HG03432 (cell line): ENCODE measurements around the gene ZCCHC7.
"Not testable (repeated sequence)": the region's sequence is repeated elsewhere in the genome, so short reads cannot be mapped to it uniquely, and the experiment has no call there.

Source experiments
- ATAC-seq: cut with Tn5 transposase; IDR thresholded peaks from one replicate; pipeline ENCODE4 v1.9.1; 2021; ENCODE audit warnings: mild to moderate bottlenecking, moderate library complexity; ENCODE audit not compliant: unreplicated experiment

ZCCHC7 gene

DNA sequence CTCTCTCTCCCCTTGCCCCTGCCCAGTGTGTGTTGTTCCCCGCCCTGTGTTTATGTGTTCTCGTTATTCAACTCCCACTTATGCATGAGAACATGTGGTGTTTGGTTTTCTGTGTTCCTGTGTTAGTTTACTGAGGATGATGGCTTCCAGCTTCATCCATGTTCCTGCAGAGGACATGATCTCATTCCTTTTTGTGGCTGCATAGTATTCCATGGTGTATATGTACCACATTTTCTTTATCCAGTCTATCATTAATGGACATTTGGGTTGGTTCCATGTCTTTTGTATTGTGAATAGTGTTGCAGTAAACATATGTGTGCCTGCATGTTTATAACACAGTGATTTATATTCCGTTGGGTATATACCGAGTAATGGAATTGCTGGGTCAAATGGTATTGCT lies 83.1 kb downstream of the ZCCHC7 start:
- ATAC-seq: not testable (repeated sequence)

GRCh38 chr9:37206121-37206620 lies 85.8 kb downstream of the ZCCHC7 start:
- no peak for ATAC-seq

- ATAC-seq: peak; percentile 37
Measured at GRCh38 chr9:37209431-37210386, 89.3 kb downstream of the ZCCHC7 start.

GRCh38 chr9:37210737-37211523 lies 90.6 kb downstream of the ZCCHC7 start:
- peak; percentile 43 for ATAC-seq

DNA sequence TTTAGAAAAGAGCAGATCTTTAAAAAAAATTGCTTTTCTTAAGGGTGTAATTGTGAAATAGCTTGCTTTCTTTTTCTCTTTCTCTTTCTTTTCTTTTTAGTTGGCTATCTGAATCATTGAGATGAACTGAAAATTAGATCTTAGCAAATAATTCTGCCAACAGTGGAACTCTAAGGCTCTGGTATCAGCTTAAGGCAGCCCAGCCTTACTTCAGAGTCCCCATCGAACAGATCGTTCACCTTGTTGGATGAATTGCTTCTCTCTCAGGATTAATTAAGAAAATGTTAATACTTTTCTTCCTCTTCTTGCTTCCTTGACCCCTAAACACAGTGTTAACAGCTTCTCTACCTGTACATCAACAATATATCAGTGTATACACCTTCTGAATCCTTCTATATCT lies 92.1 kb downstream of the ZCCHC7 start:
- no peak for ATAC-seq

DNA sequence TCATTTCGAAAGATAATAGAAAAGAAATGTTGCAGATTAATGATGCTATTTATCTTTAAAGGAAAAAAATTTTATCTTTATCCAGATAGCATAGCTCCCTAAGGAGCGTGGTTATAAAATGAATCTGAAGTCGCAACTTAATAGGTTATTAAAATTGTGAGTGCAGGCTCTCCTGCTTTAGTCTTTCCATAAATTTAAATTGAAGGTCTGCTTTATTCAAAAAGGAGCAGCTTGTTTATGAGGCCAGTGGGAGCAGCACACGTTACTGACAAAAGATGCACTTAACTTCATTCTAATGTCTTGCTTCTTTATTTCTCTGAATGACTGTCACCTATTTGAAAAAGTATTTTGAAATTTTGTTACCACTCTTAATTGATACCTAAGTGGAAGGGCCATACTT lies 95.0 kb downstream of the ZCCHC7 start:
- no peak for ATAC-seq

DNA sequence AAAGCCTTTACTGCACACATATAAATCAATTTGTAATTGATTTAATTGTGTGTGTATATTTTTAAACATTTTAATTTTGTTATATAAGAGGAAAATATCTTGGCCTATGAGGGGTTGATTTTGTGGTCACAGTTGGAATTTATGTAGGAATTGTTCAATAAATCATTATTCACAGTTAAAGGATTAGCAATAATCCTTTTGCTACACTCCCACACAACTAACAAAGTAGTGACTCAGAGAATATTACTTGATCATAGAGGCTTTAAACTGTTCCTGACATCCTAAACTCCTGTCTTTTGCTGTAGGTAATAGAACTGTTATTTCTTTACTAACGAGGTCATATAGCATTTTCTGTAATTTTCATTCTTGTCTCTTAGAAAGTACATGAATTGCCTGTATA lies 95.5 kb downstream of the ZCCHC7 start:
- no peak for ATAC-seq

- no peak for ATAC-seq
Measured at GRCh38 chr9:37217161-37217560, 96.8 kb downstream of the ZCCHC7 start.

DNA sequence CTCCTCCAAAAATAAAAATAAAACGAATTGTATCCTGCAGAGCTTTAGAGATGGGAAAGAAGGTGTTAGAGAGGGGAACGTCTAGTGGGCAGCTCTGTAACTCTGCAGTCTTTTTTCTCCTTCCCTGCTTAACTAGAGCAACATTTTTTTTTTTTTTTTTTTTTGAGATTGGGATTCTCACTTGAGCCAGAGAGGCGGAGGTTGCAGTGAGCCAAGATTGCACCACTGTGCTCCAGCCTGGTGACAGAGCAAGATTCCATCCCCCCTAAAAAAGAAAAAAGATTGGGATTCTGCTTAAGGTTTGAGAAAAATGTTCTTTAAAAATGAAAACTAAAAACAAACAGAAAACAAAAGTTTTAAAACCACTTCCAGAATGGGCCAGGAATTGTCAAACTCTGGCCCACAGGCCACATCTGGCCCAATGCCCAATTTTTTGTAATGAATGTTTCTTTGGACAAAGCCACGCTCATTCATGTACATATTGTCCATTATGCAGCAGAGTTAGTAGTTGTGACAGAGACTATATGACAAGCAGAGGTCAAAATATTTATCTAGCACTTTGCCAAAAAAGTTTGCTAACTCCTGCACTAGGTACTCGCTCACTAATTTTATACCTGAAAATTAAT lies 98.5 kb downstream of the ZCCHC7 start:
- no peak for ATAC-seq

DNA sequence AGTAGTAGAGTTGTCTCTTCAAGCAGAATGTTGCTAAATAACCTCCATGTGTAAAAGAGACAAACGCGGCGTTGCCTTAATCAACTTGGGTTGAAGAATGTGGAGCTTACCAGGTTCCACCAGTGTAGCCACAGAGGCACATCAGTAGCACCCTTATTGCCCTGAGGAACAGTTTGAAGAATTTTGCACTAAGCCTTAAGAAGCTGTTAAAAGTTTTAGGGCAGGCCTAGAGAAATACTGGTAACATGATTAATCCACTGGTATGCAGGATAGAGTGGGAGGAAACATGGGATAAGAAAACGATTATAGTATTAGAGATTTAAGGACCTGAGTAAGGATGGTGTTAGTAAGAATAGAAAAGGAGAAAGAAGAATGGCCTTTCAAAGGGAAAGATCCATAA lies 100.6 kb downstream of the ZCCHC7 start:
- ATAC-seq: no peak

DNA sequence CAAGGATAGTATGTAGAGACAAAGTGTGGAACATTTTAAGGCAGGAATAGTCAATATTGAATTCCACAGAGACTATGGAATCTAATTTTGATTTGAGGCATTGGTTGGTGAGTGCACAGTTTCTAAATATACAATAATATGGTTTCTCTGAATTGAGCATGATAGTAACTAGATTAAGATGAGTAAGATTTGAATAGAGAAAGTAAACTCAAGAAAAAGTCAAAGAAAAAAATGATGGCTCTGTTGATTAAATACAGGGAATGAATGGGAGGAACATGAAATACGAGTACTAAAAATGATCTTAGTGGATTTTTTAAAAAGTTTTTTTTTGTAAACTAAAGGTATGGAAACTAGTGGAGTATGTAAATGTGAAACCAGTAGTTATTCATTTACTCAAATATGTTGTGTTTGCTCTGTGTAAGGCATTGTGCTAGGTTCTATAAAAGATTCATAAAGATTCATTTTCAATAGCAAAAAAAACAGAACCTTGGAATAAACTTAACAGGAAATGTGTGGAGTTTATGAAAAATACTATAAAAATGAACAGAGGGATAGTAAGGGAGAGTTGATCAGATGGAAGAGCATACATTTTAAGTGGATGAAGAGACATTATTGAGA lies 101.2 kb downstream of the ZCCHC7 start:
- ATAC-seq: no peak

DNA sequence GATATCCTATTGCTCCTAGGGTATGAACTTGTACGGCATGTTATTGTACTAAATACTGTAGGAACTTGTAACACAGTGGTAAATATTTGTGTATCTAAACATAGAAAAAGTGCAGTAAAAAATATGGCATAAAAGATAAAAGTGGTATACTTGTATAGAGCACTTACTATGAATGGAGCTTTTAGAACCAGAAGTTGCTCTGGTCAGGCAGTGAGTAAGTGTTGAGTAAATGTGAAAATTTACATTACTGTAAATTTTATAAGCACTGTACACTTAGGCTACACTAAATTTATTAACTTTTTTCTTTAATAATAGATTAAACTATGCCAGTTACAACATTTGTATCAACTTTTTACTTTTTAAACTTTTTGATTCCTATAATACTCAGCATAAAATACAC lies 109.1 kb downstream of the ZCCHC7 start:
- no peak for ATAC-seq

- ATAC-seq: no peak
Measured at GRCh38 chr9:37229882-37230482, 109.6 kb downstream of the ZCCHC7 start.

- peak; percentile 53 for ATAC-seq
Measured at GRCh38 chr9:37236822-37237221, 116.4 kb downstream of the ZCCHC7 start.

DNA sequence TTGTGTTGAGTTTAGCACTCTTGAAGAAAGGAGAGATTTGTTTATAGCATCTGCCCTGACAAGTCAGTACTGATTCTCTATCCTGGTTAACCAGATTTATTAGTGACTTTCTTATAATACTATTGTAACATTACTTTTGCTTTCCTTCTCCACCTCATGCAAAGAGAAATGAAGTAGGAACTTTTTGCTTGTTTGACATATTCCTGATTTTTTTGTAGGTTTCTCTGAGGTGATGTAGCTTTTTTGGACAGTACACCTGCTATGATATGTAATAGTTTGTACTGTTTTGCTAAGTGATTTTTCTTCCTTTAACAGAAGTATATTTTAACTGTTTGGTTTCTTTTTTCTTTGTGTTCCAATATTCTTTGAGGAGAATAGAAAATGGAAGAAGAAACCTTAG lies 117.7 kb downstream of the ZCCHC7 start:
- ATAC-seq: no peak

- no peak for ATAC-seq
Measured at GRCh38 chr9:37239224-37239859, 119.0 kb downstream of the ZCCHC7 start.

- no peak for ATAC-seq
Measured at GRCh38 chr9:37239921-37240320, 119.5 kb downstream of the ZCCHC7 start.

DNA sequence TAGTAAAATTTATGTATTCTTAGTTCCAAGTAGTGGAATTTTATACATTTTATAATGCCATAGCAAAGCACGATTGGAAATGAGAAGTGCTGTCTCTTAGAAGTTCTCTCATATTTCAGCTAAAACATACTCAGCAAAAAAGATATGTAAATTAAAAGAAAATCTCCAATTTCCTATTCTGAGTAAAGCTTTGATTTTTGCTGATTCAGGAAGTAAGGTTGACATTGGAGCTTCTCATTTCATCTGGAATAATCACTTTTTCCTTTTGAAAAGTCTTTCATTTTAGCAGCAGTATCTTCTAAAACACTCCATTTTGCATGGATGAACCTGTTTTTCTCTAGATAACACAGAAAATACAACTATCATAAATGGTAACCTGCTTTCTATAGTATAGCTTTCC lies 121.0 kb downstream of the ZCCHC7 start:
- ATAC-seq: no peak

- no peak for ATAC-seq
Measured at GRCh38 chr9:37242089-37242488, 121.7 kb downstream of the ZCCHC7 start.
